GM19238 (cell line): ENCODE data around the gene ELAVL1.
"Not testable (repeated sequence)": the region's sequence is repeated elsewhere in the genome, so short reads cannot be mapped to it uniquely, and the experiment has no call there.

Source experiments
- DNase-seq: peaks from one replicate; pipeline ENCODE4 v3.0.0; 2011; ENCODE audit warnings: low spot score; ENCODE audit not compliant: insufficient read length

ELAVL1 gene

DNA sequence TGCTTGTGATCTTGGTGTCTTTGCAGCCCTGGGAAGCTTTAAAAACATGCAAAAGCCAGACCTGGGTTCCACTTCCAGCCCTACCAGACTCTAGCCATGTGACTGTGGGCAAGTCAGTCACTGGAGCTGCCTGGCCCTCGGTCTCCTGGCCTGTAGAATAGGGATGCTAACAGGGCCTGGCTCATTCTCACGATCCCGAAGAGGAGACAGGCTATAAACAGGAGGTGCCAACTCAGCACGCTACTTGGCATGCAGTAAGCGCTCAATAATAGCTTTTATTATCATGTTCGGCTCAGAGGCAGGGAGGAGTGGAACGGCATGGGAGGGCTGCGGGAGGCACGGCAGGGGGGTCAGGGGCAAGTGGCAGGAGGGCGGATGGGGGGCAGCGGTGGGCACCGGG, 81.2 kb downstream of the ELAVL1 start:
- no peak for DNase-seq

DNA sequence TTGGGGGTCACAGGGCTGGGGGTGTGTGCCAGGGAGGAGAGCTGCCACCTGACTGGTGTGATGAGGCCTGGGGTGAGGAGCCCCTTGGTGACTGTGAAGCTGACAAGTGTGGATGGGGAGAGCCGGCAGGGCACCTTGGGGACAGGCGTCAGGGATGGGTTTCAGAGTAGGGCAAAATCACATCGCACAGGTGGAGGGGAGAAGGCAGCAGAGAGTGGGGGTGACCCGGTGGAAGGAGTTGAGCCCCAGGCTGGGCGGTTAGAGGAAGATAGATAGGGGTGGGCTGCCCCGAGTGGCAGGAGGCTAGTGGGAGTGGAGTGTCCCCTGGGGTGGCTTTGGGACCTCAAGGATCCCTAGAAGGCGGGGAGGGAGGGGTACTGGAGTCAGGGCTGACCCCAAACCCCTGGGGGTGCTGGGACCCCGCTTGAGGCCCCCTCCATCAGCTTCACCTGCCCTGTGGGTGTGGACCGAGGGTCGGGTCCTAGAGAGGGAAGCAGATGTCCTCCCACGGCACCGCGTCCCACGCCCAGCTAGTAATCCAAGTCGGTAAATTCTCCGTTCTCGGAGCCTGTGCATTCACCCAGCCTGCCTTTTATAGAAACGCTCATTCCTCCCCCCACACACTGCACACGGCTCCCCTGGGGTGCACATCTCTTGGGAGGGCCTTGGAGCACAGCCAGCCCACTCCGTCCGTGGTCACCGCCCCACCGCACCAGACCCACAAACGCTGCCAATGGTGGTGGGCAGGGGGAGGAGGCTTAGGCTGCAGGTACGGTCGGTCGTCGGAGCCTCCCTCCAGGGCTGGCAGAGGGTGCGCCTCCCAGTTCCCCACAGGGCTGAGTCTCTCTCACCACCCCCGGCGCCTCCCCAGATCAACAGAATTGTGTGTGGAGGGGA, 81.9 kb downstream of the ELAVL1 start:
- no peak for DNase-seq

DNA sequence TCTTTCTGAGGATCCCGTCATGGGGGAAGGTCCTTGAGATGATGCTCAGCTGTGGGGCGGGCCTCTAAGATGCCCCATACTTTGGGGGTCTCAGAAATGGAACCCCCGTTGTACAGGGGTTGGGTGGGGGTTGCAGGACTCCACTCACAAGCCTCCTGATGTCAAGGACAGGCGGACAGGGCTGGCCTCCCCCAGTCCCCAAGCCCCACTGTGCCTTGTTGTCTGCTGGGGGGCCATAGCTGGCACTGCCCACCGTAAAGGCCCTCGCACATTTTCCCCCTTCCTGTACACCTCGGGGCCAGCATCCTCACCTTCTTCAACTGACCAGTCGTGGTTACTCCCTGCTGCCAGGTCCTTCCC, 82.6 kb downstream of the ELAVL1 start:
- DNase-seq: no peak

DNA sequence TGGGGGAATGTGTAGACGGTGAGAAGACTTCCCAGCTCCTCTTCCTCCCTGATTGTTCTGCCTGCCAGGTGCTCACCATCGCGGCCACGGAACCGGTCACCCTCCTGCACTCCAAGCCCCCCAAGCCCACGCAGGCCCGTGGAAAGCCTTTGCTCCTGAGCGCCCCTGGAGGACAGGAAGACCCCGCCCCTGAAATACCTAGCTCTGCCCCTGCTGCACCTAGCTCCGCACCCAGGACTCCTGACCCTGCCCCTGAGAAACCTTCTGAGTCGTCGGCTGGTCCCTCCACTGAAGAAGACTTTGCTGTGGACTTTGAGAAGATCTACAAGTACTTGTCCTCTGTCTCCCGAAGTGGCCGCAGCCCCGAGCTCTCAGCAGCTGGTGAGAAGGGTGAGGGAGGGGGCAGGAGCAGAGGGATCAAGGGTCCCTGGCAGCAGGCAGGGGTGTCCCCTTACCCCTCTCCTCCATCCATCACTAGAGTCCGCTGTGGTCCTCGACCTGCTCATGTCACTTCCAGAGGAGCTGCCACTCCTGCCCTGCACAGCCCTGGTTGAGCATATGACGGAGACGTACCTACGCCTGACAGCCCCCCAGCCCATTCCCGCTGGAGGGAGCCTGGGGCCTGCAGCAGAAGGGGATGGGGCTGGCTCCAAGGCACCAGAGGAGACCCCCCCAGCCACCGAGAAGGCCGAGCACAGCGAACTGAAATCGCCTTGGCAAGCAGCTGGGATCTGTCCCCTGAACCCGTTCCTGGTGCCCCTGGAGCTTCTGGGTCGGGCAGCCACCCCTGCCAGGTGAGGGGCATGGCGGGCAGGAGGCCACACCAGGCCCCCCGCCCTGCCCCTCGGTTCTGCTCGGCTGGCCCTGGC, 83.2 kb downstream of the ELAVL1 start:
- DNase-seq: no peak

DNA sequence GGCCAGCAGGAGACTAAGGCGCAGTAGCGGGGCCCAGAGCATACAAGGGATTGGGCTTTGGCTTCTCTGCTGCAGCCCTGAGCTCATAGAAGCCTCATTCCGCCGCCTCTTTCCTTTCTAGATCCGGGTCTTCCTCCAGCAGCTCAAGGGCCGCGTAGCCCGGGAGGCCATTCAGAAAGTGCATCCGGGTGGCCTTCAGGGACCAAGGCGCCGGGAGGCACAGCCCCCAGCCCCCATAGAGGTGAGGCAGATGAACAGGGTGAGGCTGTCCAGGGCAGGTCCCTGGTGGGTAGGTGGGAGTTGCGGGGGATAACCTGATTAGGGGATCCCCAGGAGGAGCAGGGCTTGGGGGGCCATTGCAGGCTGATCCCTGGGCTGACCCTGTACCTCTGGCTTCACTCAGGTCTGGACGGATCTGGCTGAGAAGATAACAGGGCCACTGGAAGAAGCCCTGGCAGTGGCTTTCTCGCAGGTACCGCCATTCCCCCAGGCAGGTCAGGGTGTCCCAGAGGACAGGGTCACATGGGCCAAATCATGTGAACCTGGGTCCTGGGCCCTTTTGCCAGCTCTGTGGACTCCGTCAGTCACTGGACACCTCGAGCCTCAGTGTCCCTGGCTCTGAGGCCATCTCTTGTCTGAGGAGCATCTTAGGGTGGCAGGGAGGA, 84.0 kb downstream of the ELAVL1 start:
- no peak for DNase-seq

DNA sequence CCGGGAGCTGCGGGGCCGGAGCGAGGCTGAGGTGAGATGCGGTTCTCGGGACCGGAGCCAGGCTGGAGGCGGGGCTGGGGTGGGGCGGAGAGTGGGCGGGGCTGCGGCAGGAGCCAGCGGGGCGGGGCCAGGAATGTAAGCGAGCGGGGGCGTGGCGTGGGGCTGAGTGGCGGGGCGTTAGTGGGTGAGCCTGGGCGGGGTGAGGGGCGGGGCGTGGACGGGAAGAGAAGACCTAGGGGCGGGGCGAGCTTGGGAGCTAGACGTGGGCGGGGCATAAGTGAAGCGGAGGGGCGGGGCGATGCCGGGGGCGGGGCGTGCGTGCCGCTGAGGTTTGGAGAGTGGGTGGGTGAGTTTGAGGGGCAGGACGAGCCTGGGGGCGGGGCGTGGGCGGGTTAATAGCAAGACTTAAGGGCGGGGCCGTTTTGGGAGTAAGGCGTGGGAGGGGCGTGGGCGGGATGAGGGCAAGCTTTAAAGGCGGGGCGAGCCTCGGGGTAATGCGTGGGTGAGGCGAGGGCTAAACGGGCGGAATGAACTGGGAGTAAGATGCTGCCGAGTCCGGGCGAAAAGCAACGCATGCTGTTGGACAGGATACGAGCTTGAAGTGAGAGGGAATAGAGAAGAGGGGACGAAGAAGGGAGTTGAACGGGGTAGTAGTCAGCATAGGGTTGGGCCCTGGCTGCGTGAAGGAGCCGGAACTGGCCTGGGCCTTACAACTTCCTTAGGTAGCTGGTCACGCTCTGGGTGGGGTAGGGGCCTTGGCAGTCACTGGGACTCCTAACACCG, 84.7 kb downstream of the ELAVL1 start:
- DNase-seq: peak; percentile 92

DNA sequence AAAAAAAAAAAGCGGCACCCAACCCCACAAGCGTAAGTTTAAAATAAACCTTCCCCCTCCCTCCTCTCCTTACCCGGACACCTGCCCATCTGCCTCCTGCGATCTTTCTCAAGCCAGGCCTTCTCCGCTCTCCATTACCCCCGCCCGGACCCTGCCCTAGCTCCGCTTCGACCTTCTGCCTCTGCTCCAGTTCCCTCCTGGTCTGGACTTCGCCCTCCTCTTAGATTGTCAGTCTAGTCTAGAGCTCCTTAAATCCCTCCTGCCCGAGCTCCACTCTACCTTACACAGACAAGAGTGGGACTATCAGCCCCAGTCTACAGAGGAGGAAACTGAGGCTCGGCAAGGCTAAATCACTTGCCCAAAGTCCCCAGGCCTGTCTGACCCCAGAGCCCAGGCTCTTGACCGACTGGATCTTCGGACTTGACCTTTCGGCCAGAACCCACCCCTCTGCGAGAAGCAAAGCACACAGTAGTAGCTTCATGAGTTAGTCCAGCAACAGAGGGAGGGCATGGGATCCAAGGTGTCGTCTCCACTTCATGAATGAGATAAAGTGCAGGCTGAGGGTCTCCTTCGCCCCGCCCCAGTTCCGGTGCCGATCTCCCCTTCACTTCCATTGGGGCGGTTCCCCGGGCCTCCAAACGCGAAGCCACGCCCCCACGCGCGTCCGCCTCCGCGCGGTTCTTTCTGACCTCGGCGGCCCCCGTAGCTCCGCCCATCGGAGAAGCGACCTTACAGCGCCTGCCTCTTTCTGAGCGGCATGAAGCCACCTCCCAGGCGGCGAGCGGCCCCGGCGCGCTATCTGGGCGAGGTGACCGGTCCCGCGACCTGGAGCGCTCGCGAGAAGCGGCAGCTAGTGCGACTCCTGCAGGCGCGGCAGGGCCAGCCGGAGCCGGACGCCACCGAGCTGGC, 85.6 kb downstream of the ELAVL1 start, which contains the start of gene SNAPC2:
Gene SNAPC2 (plus strand): TSS at position 729 of the 909 bp plus-strand sequence. CDS start 29 bp downstream, at position 758.
- DNase-seq: peak; percentile 97

DNA sequence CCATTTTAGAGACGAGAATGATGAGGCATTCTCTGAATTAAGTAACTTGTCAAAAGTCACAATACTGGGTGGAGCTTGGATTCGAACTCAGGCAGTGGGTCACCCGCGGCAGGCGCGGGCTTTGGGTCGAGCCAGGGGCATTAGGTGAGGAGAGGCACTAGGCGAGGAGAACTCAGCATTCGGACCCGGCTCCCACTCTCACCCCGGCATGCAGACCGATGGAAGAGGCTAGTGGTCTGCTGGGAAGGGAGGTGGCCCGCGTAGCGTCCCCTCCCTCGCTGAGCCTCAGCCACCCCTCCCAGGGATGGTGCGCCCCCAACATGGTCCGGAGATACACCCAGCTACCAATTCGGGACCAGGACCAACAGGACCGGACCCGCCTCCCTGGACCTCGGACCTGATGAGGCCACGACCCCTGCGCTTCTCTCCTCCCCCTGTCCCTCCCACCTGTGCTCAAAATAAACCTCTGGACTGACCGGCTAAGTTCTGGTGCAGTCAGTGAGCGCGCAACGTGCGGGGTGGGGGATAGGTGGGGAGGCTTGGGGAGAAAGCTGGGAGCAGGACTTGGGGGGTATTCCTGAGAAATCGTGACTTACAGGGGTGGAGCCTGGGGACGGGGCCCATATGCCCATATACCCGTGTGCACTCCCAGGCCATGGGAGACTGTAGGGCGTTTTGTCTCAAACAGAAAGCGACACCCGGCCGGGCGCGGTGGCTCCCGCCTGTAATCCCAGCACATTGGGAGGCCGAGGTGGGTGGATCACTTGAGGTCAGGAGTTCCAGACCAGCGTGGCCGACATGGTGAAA, 86.6 kb downstream of the ELAVL1 start:
- no peak for DNase-seq

DNA sequence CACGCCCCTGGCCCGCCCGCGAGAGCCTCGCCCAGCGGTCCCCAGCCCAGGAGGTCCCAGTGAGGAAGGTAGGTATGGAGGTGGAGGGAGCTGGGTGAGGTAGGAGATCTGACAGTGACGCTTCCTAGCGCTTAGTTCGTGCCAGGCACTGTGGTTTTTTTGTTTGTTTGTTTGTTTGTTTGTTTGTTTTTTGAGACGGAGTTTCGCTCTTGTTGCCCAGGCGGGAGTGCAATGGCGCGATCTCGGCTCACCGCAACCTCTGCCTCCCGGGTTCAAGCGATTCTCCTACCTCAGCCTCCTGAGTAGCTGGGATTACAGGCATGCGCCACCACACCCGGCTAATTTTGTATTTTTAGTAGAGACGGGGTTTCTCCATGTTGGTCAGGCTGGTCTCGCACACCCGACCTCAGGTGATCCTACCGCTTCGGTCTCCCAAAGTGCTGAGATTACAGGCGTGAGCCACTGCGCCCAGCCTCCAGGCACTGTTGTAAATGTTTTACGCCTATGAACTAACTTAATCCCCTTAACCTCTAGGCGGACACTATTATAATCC, 87.3 kb downstream of the ELAVL1 start:
- DNase-seq: not testable (repeated sequence)

DNA sequence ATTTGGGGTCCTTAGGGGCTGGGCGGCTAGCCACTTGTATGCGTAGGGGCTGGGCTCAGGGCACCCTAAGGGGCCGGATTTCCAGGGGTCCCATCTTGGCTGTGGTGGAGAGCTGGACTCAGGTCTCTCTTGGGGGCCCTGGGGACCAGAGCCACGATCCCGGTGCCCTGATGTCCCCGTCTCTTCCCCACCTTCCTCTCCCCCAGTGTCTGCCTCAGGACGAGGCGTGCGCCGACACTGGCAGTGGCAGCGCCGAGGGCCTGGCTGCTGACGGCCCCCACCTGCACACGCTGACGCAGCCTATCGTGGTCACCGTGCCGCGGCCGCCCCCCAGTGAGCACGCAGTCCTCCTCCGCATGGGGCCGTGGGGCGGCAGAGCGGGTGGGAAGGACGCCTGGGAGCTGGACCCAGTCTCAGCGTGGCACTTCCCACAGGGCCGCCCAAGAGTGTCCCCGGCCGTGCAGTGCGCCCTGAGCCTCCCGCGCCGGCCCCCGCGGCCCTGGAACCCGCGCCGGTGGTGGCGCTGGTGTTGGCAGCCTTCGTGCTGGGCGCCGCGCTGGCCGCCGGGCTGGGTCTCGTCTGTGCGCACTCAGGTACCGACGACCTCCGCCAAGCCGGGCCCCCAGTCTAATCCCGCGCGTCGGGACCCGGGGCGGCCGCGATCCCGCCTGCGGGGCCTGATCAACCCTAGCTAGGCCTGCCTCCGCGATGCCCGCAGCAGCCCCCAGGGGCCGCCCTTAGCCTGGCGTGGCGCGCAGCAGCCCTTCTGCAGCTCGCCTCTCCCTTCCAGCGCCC, 88.0 kb downstream of the ELAVL1 start:
- peak; percentile 71 for DNase-seq

DNA sequence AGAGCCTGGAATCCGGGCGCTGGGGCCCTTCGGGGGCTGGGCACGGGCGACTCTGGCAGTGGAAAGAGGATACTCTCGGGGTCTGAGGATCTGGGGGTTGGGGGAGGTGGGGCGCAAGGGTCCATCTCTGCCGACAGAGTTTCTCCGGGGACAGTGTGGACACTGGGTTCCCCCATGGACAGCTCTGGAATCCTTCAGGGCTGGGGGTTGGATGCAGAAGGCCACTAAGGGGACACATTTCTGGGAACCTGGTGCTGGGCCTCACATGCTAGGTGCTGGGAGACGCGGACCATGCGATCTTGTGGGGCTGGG, 88.5 kb downstream of the ELAVL1 start:
- DNase-seq: no peak

DNA sequence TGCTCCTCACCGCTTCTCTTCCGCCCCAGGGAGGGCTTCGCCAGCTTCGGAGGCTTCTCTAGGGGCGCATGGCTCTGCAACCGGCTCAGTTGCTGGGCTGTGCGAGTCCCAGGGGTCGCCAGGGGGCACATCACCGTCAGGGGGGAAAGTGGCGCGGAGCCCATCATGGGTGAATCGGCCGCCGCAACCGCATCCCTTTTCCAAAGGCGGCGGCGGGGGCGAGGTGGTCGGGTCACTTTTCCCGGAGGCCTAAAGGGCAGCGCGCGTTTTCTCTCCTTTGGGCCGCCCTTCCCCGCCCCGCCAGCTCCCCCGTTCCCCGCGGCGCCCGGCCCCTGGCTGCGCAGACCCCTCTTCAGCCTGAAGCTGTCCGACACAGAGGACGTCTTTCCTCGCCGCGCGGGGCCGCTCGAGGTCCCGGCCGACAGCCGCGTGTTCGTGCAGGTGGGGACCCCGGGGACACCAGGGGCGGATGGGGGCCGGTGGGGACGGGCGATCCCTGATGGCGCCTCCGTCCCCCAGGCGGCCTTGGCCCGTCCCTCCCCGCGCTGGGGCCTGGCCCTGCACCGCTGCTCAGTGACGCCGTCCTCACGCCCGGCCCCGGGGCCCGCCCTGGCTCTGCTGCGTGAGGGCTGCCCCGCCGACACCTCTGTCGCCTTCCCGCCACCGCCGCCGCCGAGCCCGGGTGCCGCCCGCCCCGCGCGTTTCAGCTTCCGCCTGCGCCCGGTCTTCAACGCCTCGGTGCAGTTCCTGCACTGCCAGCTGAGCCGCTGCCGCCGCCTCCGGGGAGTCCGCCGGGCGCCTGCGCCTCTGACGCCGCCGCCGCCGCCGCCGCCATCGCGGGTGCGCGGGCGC, 89.1 kb downstream of the ELAVL1 start:
- no peak for DNase-seq

DNA sequence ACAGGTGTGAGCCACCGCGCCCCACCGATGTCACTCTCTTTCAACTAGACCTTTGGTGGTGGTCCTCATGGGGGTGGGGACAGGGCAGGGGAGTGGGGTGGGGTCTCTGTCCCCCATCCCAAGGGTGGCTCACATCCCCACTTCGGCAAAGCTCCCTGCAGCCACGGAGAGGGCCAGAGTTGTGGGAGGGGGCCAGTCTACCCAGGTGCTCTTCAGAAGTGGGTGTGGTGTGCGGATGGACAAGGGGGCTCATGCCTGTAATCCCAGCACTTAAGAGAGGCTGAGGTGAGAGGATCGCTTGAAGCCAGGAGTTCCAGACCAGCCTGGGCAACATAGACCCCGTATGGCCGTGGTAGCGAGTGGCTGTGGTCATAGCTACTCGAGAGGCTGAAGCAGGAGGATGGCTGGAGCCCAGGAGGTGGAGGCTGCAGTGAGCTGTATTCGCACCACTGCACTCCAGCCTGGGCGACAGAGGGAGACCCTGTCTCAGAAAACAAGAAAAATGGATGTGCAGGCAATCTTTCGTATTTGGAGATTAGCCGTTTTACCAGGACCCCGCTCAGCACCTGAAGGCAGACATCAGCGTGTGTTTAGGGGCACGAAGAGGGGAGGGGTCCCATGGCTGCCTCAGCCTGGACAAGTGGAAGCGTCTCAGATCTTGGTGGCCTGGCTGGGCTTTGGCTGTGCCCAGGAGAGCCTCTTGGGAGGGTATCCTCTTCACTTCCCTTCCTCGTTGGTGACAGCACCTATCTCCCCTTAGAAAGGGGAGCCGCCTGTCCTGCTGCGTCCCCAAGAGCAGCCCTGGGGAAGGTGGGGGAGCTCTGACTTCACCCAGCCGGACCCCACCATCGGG, 90.0 kb downstream of the ELAVL1 start:
- no peak for DNase-seq

DNA sequence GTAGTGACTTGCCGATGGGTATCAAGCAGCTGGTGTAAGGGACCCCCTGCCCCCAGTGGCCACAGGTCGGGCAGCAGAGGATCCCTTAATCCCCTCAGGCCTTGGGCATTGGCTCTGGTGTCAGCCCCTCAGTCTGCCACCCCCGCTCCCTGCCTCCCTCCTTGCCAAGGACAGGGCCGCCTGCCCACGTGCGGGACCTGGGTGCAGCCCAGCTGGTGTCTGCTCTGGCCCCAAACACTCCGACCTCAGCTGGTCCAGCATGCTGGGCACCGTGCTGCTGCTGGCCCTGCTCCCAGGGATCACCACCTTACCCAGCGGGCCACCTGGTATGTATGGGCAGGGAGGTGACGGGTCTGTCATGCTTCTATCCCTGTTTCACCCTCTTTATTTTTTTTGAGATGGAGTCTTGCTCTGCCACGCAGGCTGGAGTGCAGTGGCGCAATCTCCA, 90.8 kb downstream of the ELAVL1 start, which contains the start of gene TGFBR3L:
Gene TGFBR3L (plus strand): TSS at position 233 of the 448 bp plus-strand sequence.
- no peak for DNase-seq

DNA sequence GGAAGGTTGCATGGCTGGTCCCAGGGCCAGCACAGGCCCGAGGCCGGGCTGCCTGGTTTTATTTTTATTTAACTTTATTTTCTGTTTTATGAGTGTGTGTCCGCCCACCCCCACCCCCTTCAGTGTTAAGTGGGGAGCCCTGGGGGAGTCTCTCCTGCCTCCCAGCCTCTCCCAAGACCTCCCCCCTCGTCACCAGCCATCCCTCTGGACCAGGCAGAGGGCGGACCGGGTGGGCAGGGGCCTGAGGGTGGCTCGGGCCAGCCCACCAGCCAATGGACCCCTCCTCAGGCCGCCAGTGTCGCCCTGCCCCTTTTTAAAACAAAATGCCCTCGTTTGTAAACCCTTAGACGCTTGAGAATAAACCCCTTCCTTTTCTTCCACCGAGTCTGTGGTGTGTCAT, 91.3 kb downstream of the ELAVL1 start:
- DNase-seq: no peak

DNA sequence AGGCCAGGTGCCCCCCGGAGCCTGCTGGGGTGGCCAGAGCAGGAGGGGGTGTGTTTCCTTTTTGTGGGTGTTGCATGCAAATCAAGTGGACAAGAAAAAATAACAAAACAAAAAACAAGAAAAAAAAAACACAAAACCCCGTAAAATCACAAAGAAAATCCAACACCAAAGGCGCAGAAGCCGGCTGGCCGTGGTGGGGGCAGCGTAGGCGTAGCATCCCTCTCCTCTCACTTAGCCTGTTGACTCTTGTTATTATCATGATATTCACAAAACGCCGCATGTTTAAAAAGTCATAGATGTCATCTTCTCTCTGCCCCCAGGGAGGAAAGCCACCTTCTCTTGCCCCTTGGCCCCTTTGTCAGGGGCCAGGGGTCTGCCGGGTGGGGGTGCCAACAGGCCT, 91.8 kb downstream of the ELAVL1 start:
- no peak for DNase-seq
